Mucosa of descending colon (tissue), 3 donors: ENCODE data around the gene DCAF4. TPM values are rescaled to one million over a fixed set of nuclear protein-coding genes. Genes with fewer than 3 reads are reported as not detected.

ENCODE experiments used
- ATAC-seq: fragments of 200-7000 bp; cut with Tn5 transposase; one replicate; pipeline ENCODE4 v1.9.1; 2020; ENCODE audit warnings: mild to moderate bottlenecking, moderate library complexity
- DNase-seq, 3 donors: peaks; one replicate each; pipeline ENCODE4 v3.0.0-alpha.2; 2020
- H3K36me3 ChIP-seq: fragments of 200-600 bp; one replicate; pipeline ENCODE4 v1.8.0; 2021; ENCODE audit warnings: low read depth, mild to moderate bottlenecking
- H3K4me1 ChIP-seq: fragments of 200-600 bp; one replicate; pipeline ENCODE4 v1.8.0; 2021; ENCODE audit warnings: low read depth, mild to moderate bottlenecking
- H3K4me3 ChIP-seq: fragments of 200-600 bp; one replicate; pipeline ENCODE4 v1.8.0; 2021; ENCODE audit warnings: mild to moderate bottlenecking
- H3K9me3 ChIP-seq: fragments of 200-600 bp; one replicate; pipeline ENCODE4 v1.8.0; 2021; ENCODE audit warnings: mild to moderate bottlenecking
- intact Hi-C, 2 donors: fragments of 100-400 bp; cut with DNase I in 1 of 2; cut with micrococcal nuclease in 1 of 2; formaldehyde crosslinking; loops; one replicate each; pipeline versions ENCODE4 v1.11.0 to v1.11.1; 2022; cut with DNase I, micrococcal nuclease
- long read RNA-seq, 2 donors: library from polyadenylated mRNA; unstranded; transcript quantifications; one replicate each; pipeline ENCODE4 v2.0.0, GENCODE V29; 2019 to 2021
- total RNA-seq, 3 donors: library from RNA; stranded (reverse); fragmentation: NEBNext Ultra II Directional in 2 of 3; extraction: Animal tissue kit (Norgen Biotek cat#: 25700) in 2 of 3; gene quantifications; one replicate each; pipeline versions ENCODE4 v1.2.1 to v1.2.4, GENCODE V29; 2021 to 2023
- TF ChIP-seq, protein P1 (sequence below): fragments of 200-600 bp; IDR thresholded peaks from one replicate; pipeline ENCODE4 v1.8.0; 2022; ENCODE audit warnings: antibody characterized with exemption, mild to moderate bottlenecking
- donor health status: DM: no; HTN: no; CAD: no; lungs with moderate emphysema.
- donor health status: DM: no; HTN: no; CAD: no.
- donor health status: DM: no; HTN: yes; CAD: no.

Gene DCAF4, protein sequence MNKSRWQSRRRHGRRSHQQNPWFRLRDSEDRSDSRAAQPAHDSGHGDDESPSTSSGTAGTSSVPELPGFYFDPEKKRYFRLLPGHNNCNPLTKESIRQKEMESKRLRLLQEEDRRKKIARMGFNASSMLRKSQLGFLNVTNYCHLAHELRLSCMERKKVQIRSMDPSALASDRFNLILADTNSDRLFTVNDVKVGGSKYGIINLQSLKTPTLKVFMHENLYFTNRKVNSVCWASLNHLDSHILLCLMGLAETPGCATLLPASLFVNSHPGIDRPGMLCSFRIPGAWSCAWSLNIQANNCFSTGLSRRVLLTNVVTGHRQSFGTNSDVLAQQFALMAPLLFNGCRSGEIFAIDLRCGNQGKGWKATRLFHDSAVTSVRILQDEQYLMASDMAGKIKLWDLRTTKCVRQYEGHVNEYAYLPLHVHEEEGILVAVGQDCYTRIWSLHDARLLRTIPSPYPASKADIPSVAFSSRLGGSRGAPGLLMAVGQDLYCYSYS
- 10 to 100 TPM; 13.9 to 27.0 (median 15.7) TPM for total RNA-seq
- long read RNA-seq, donor 1, partial matches to known transcripts, result 1 of 9 reads
- long read RNA-seq, donor 1, other reads (novel, unspliced or antisense), result 6 of 9 reads
- long read RNA-seq, donor 2, partial matches to known transcripts, result 1 of 2 reads
- long read RNA-seq, donor 2, other reads (novel, unspliced or antisense), result 1 of 2 reads

DNA sequence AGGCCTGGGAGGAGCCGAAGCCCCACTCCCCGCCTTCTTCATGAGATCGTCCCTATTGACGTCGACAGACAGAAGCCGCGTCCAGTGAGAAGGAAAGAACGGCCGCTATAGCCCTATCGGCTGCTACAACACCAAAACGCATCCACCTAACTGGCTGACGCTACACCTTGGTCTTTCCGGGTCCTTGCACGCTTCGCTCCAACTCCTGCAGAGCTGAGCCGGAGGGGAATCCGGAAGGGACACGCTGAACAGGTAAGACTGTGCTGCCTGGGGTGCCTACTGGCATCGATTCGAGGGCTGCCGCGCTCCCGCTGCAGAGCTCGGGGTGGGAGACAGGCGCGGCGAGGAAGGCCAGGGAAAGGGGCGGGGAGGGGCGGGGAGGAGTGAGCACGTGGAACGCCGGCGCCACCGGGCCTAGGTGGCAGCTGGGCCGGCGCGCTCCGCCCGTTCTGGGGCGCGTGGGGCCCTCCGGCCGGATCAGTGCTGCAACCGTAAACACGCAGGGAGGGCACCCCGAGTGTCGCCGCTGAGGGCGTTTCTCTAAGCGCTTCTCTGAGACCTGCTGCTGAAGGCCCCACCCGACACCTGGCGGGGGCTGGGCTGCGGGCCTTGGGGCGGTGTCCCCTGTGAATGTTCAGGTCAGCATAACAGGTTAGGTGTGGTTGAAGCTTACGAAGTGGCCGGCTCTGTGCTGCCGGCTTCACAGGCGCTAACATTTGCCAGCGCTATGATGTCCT lies at the start of gene DCAF4:
TSS of gene DCAF4 (plus strand) at position 173 of the 737 bp plus-strand sequence. CDS start 11,515 bp downstream, outside the sequence.
- Histone ChIP-seq H3K4me1 (no peaks in the 10 kb centered on the region), H3K36me3 (no peaks in the 10 kb centered on the region), H3K9me3 (no peaks in the 10 kb centered on the region), H3K4me3 (peak within 1 kb of the TSS; percentile 51)
- intact Hi-C loops, result no loop called here
- peak; percentile 95 for ATAC-seq
- TF ChIP-seq, protein P1, sequence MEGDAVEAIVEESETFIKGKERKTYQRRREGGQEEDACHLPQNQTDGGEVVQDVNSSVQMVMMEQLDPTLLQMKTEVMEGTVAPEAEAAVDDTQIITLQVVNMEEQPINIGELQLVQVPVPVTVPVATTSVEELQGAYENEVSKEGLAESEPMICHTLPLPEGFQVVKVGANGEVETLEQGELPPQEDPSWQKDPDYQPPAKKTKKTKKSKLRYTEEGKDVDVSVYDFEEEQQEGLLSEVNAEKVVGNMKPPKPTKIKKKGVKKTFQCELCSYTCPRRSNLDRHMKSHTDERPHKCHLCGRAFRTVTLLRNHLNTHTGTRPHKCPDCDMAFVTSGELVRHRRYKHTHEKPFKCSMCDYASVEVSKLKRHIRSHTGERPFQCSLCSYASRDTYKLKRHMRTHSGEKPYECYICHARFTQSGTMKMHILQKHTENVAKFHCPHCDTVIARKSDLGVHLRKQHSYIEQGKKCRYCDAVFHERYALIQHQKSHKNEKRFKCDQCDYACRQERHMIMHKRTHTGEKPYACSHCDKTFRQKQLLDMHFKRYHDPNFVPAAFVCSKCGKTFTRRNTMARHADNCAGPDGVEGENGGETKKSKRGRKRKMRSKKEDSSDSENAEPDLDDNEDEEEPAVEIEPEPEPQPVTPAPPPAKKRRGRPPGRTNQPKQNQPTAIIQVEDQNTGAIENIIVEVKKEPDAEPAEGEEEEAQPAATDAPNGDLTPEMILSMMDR, result no peak
- peak; percentile 95 to 98 (median 96) for DNase-seq

DNA sequence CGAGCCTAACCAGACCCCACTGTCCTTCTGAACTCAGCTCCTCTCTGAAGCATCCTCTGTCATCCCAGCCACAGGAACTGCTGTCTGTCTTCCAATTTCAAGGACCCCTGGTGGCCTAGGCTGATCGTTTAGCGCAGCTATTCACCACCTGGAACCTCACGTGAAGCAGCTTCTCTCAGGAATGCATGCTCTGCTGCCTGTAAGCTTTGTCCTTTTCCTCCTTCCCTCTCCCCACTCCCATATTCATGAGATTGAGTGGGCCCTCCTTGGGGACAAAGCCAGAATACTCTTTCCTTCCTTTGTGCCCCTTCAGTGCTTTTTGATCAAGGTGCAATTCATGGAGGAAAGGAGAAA lies 49.6 kb upstream of the DCAF4 start:
- no peak overlapping the region for H3K4me3 ChIP-seq
- H3K9me3 ChIP-seq, result peaks cover 4% of the 10 kb centered on the region
- intact Hi-C loops, result no loop called here
- no peaks in the 10 kb centered on the region for H3K4me1 ChIP-seq
- ATAC-seq (no peak), DNase-seq (no peak)
- no peaks in the 10 kb centered on the region for H3K36me3 ChIP-seq
- TF ChIP-seq, protein P1, result no peak

DNA sequence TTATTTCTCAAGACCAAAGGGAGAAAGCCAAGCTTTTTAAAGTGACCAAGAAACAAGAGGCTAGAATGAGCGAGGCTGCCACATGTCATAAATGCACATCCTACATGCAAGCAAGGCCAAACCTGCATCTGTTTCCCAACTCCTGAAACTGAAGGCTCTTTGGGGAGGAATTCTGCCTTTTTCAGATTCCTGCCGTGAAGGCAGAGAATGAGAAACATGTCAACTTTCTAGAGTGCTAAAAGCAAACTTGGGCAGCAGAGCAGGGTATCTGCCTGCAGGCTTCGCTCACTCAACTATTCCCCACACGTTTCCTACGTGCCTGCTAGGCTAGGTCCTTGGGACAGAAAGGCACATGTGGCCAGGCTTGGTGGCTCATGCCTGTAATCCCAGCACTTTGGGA lies 47.5 kb upstream of the DCAF4 start:
- TF ChIP-seq, protein P1, result no peak
- no peaks in the 10 kb centered on the region for H3K9me3 ChIP-seq
- no peak for ATAC-seq
- no peak for DNase-seq
- no peaks in the 10 kb centered on the region for H3K4me1 ChIP-seq
- intact Hi-C loops, result no loop called here
- H3K36me3 ChIP-seq, result no peaks in the 10 kb centered on the region
- no peak overlapping the region for H3K4me3 ChIP-seq

DNA sequence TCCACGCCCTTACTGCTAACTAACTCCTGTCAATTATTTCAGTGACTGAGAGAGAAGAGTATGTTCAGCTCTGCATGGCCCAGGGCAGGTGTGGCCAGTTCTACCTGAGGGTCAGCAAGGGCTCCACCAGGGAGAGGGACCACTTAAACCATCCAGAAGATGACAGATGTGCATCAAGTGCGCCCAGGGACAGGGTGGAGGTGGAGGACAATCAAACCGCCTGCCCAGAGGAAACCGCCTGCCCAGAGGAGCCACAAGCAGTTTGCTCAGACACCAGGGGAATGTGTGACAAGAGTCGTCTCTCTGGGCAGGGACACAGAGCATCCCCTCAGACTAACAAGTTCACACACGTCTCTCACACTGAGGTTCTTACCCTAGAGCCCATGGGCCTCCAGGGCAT lies 46.8 kb upstream of the DCAF4 start:
- intact Hi-C loops, result no loop called here
- TF ChIP-seq, protein P1, result no peak

DNA sequence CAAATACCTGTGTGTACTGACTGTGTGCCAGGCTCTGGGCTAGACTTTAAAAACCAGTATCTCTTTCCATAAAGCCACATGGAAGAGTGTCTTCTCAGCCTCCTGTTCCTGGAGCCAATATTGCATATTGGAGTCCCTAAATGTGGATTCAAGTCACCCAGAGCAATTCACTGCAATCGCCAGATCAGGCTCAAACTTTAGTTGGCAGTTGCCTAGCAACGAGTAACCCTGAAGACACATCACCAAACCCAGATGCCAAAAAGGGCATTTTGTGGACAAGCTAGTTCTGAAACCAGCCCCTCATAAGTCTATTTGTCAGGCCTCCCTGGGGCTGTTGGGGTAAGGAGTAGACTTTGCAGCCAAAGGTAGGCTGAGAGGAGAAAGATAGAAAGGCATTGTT lies 46.1 kb upstream of the DCAF4 start:
- no peaks in the 10 kb centered on the region for H3K9me3 ChIP-seq
- TF ChIP-seq, protein P1, result no peak
- H3K4me1 ChIP-seq, result no peaks in the 10 kb centered on the region
- no peak for ATAC-seq
- no peak overlapping the region for H3K4me3 ChIP-seq
- DNase-seq, result no peak
- intact Hi-C loops, result no loop called here
- no peaks in the 10 kb centered on the region for H3K36me3 ChIP-seq

More for the DNA sequence above, 46.8 kb upstream of the DCAF4 start:
- Histone ChIP-seq H3K36me3 (no peaks in the 10 kb centered on the region), H3K4me3 (no peak overlapping the region), H3K9me3 (no peaks in the 10 kb centered on the region), H3K4me1 (no peaks in the 10 kb centered on the region)
- ATAC-seq (no peak), DNase-seq (no peak)
